Mesenchymal stem cell (in vitro differentiated cells and primary cell): ENCODE data around the gene ADA.

Experiments used
- DNase-seq: peaks from one replicate; pipeline ENCODE4 v3.0.0-alpha.2; 2013
- H2AFZ ChIP-seq: one replicate; pipeline ENCODE4 v1.6.1; 2013; ENCODE audit warnings: low read depth, mild to moderate bottlenecking, control low read depth, inconsistent platforms, low read length, moderate library complexity
- H2AK5ac ChIP-seq: 2 replicates; pipeline ENCODE4 v1.6.1; 2013; ENCODE audit warnings: low read length, moderate library complexity, mild to moderate bottlenecking, inconsistent platforms; ENCODE audit not compliant: severe bottlenecking
- H2BK120ac ChIP-seq: one replicate; pipeline ENCODE4 v1.6.1; 2013; ENCODE audit warnings: low read depth, mild to moderate bottlenecking, inconsistent platforms, low read length, moderate library complexity
- H2BK12ac ChIP-seq, 2 experiments: one replicate each; pipeline ENCODE4 v1.6.1; 2013; ENCODE audit warnings: inconsistent platforms in 2 of 2, low read length in 2 of 2, mild to moderate bottlenecking in 2 of 2, moderate library complexity in 2 of 2, control low read depth in 1 of 2
- H2BK15ac ChIP-seq: one replicate; pipeline ENCODE4 v1.6.1; 2013; ENCODE audit warnings: mild to moderate bottlenecking, low read depth, inconsistent platforms; ENCODE audit not compliant: poor library complexity, severe bottlenecking
- H2BK5ac ChIP-seq: 2 replicates; pipeline ENCODE4 v1.6.1; 2013; ENCODE audit warnings: low read depth, mild to moderate bottlenecking, low read length, control low read depth, inconsistent platforms; ENCODE audit not compliant: poor library complexity, severe bottlenecking
- H3K14ac ChIP-seq, 2 experiments: one replicate each; pipeline ENCODE4 v1.6.1; 2013; ENCODE audit warnings: inconsistent platforms in 2 of 2, low read length in 2 of 2, control low read depth in 1 of 2, mild to moderate bottlenecking in 1 of 2, moderate library complexity in 1 of 2
- H3K18ac ChIP-seq, 2 experiments: one replicate each; pipeline ENCODE4 v1.6.1; 2013; ENCODE audit warnings: inconsistent platforms in 2 of 2, low read length in 2 of 2, control low read depth in 1 of 2, low read depth in 1 of 2, mild to moderate bottlenecking in 1 of 2
- H3K23ac ChIP-seq, 2 experiments: one replicate each; pipeline ENCODE4 v1.6.1; 2013; ENCODE audit warnings: inconsistent platforms in 2 of 2, low read length in 2 of 2, mild to moderate bottlenecking in 2 of 2, moderate library complexity in 2 of 2, control low read depth in 1 of 2
- H3K27ac ChIP-seq: 2 replicates; pipeline ENCODE4 v1.5.1; 2013; ENCODE audit warnings: mild to moderate bottlenecking, moderate library complexity, low read length, control low read depth, inconsistent platforms; ENCODE audit not compliant: poor library complexity, severe bottlenecking
- H3K27me3 ChIP-seq, 2 experiments: 2 replicates each; pipeline versions ENCODE4 v1.6.1 to v1.7.0; 2013; ENCODE audit warnings: low read length in 2 of 2, mild to moderate bottlenecking in 2 of 2, moderate library complexity in 2 of 2, control low read depth in 1 of 2, inconsistent platforms in 1 of 2; ENCODE audit not compliant: control insufficient read depth in 1 of 2, insufficient read depth in 1 of 2
- H3K36me3 ChIP-seq, 2 experiments: 2 replicates each; pipeline versions ENCODE4 v1.6.1 to v1.7.0; 2013; ENCODE audit warnings: low read length in 2 of 2, control low read depth in 1 of 2, inconsistent platforms in 1 of 2, low read depth in 1 of 2, mild to moderate bottlenecking in 1 of 2; ENCODE audit not compliant: insufficient read depth in 2 of 2, control insufficient read depth in 1 of 2
- H3K4ac ChIP-seq, 2 experiments: one replicate each; pipeline ENCODE4 v1.6.1; 2013; ENCODE audit warnings: inconsistent platforms in 2 of 2, low read length in 2 of 2, mild to moderate bottlenecking in 2 of 2, moderate library complexity in 2 of 2, control low read depth in 1 of 2, low read depth in 1 of 2
- H3K4me1 ChIP-seq: 2 replicates; pipeline ENCODE4 v1.6.1; 2013; ENCODE audit warnings: low read depth, low read length, control low read depth; ENCODE audit not compliant: control insufficient read depth, insufficient read depth
- H3K4me2 ChIP-seq: 2 replicates; pipeline ENCODE4 v1.6.1; 2013; ENCODE audit warnings: low read length, mild to moderate bottlenecking, inconsistent platforms; ENCODE audit not compliant: poor library complexity, severe bottlenecking
- H3K4me3 ChIP-seq, 2 experiments: 2 replicates each; pipeline versions ENCODE4 v1.5.1 to v1.7.0; 2013; ENCODE audit warnings: low read length in 2 of 2, mild to moderate bottlenecking in 2 of 2, control low read depth in 1 of 2, low read depth in 1 of 2; ENCODE audit not compliant: insufficient read depth in 1 of 2
- H3K79me1 ChIP-seq: replicated peaks from 2 replicates; pipeline ENCODE4 v1.6.1; 2013; ENCODE audit warnings: mild to moderate bottlenecking, control low read depth, low read length, inconsistent platforms; ENCODE audit not compliant: poor library complexity, severe bottlenecking
- H3K9ac ChIP-seq: 2 replicates; pipeline ENCODE4 v1.7.0; 2013; ENCODE audit warnings: mild to moderate bottlenecking, low read length, moderate library complexity
- H3K9me3 ChIP-seq: 2 replicates; pipeline ENCODE4 v1.7.0; 2013; ENCODE audit warnings: mild to moderate bottlenecking, low read length; ENCODE audit not compliant: control insufficient read depth
- H4K8ac ChIP-seq: one replicate; pipeline ENCODE4 v1.6.1; 2013; ENCODE audit warnings: inconsistent platforms, mild to moderate bottlenecking, low read length, moderate library complexity
- H4K91ac ChIP-seq: one replicate; pipeline ENCODE4 v1.6.1; 2013; ENCODE audit warnings: mild to moderate bottlenecking, low read length, inconsistent platforms
- WGBS: methylation state at CpG from one replicate; pipeline ENCODE4 v1.1.7; 2013; ENCODE audit warnings: mixed read lengths; 5-methylcytosine and 5-hydroxymethylcytosine counted together

ADA gene

GRCh38 chr20:44637522-44638372 lies 13.8 kb downstream of the ADA start:
- Histone ChIP-seq H2BK12ac (peak overlapping the region in 1 of 2 experiments; percentile 82), H3K4me3 (no peak overlapping the region)

GRCh38 chr20:44637042-44637441 lies 14.5 kb downstream of the ADA start:
- Histone ChIP-seq H3K23ac (no peak overlapping the region), H2BK5ac (no peak overlapping the region), H3K27ac (no peak overlapping the region), H3K4ac (no peak overlapping the region), H3K9me3 (peaks cover 4% of the 10 kb centered on the region), H2BK15ac (peak overlapping the region; percentile 14), H3K18ac (no peak overlapping the region), H3K14ac (no peak overlapping the region), H3K36me3 (peaks cover 45 to 60% of the 10 kb centered on the region in 2 experiments), H3K27me3 (no peaks in the 10 kb centered on the region), H2BK12ac (peak overlapping the region in 1 of 2 experiments; percentile 82), H3K9ac (peak overlapping the region; percentile 22), H3K79me1 (peaks cover 35% of the 10 kb centered on the region), H3K4me2 (no peak overlapping the region), H3K4me1 (peaks cover 10% of the 10 kb centered on the region), H3K4me3 (no peak overlapping the region), H2AFZ (no peak overlapping the region), H4K8ac (no peak overlapping the region), H2BK120ac (no peak overlapping the region), H4K91ac (no peak overlapping the region), H2AK5ac (no peak overlapping the region)
- DNase-seq, result no peak
- WGBS, result 92% methylated on average over 3 of the region's 5 CpGs

More at GRCh38 chr20:44637522-44638372, 13.8 kb downstream of the ADA start:
- no peak overlapping the region for H3K18ac ChIP-seq
- H2AFZ ChIP-seq, result no peak overlapping the region
- H2BK15ac ChIP-seq, result peak overlapping the region; percentile 14
- peak overlapping the region; percentile 43 for H3K9ac ChIP-seq
- no peaks in the 10 kb centered on the region for H3K27me3 ChIP-seq
- no peak overlapping the region for H2AK5ac ChIP-seq
- no peak overlapping the region for H3K27ac ChIP-seq
- H3K9me3 ChIP-seq, result peaks cover 4% of the 10 kb centered on the region
- H3K23ac ChIP-seq, result no peak overlapping the region
- no peak overlapping the region for H2BK5ac ChIP-seq
- no peak for DNase-seq
- peaks cover 16% of the 10 kb centered on the region for H3K4me1 ChIP-seq
- no peak overlapping the region for H3K4ac ChIP-seq
- H4K91ac ChIP-seq, result peak overlapping the region; percentile 65
- no peak overlapping the region for H2BK120ac ChIP-seq
- H3K36me3 ChIP-seq, result peaks cover 45 to 55% of the 10 kb centered on the region in 2 experiments
- H3K14ac ChIP-seq, result no peak overlapping the region
- peaks cover 35% of the 10 kb centered on the region for H3K79me1 ChIP-seq
- H4K8ac ChIP-seq, result peak overlapping the region; percentile 20
- no peak overlapping the region for H3K4me2 ChIP-seq
- 88% methylated on average over 8 of the region's 11 CpGs for WGBS

- WGBS, result 94% methylated on average over 4 of the region's 4 CpGs
- H4K91ac ChIP-seq, result no peak overlapping the region
- no peak for DNase-seq
Observed at GRCh38 chr20:44635877-44636276, 15.6 kb downstream of the ADA start.

GRCh38 chr20:44633872-44634600 lies 17.5 kb downstream of the ADA start:
- Histone ChIP-seq H3K4ac (no peak overlapping the region), H3K18ac (peak overlapping the region; percentile 13 to 16), H3K9ac (peak overlapping the region; percentile 36), H3K27ac (no peak overlapping the region), H4K91ac (no peak overlapping the region), H3K36me3 (peaks cover 48 to 69% of the 10 kb centered on the region in 2 experiments), H2BK15ac (no peak overlapping the region), H3K14ac (no peak overlapping the region), H2BK12ac (peak overlapping the region in 1 of 2 experiments; percentile 37), H3K79me1 (peaks cover 20% of the 10 kb centered on the region), H2AK5ac (no peak overlapping the region), H3K9me3 (no peaks in the 10 kb centered on the region), H3K4me1 (peaks cover 5% of the 10 kb centered on the region), H3K4me3 (no peak overlapping the region), H3K4me2 (no peak overlapping the region), H4K8ac (no peak overlapping the region), H2AFZ (no peak overlapping the region), H2BK120ac (no peak overlapping the region), H3K27me3 (no peaks in the 10 kb centered on the region), H3K23ac (no peak overlapping the region), H2BK5ac (no peak overlapping the region)
- DNase-seq, result no peak
- WGBS, result 89% methylated on average over 16 of the region's 18 CpGs

More at GRCh38 chr20:44635877-44636276, 15.6 kb downstream of the ADA start:
- no peak overlapping the region for H3K23ac ChIP-seq
- H3K9ac ChIP-seq, result no peak overlapping the region
- no peak overlapping the region for H3K4me3 ChIP-seq
- no peak overlapping the region for H3K4ac ChIP-seq
- peaks cover 29% of the 10 kb centered on the region for H3K79me1 ChIP-seq
- no peaks in the 10 kb centered on the region for H3K27me3 ChIP-seq
- H3K9me3 ChIP-seq, result peaks cover 4% of the 10 kb centered on the region
- H2BK15ac ChIP-seq, result no peak overlapping the region
- peaks cover 55 to 70% of the 10 kb centered on the region in 2 experiments for H3K36me3 ChIP-seq
- H2BK5ac ChIP-seq, result no peak overlapping the region
- no peak overlapping the region for H3K27ac ChIP-seq
- no peak overlapping the region for H2BK120ac ChIP-seq
- no peak overlapping the region for H3K18ac ChIP-seq
- H4K8ac ChIP-seq, result no peak overlapping the region
- no peak overlapping the region for H2AFZ ChIP-seq
- H2BK12ac ChIP-seq, result peak overlapping the region in 1 of 2 experiments; percentile 63
- H3K4me2 ChIP-seq, result no peak overlapping the region
- no peak overlapping the region for H3K14ac ChIP-seq
- no peak overlapping the region for H2AK5ac ChIP-seq
- peaks cover 6% of the 10 kb centered on the region for H3K4me1 ChIP-seq
